Peyer's patch (tissue), 4 donors: ENCODE results near the gene TPD52L2.

ENCODE experiments used
- CTCF ChIP-seq, 6 experiments: fragments of 450-650 bp in 4 of 6; fragments of 200-600 bp in 2 of 6; sonication (generic) in 1 of 6; IDR thresholded peaks; one replicate each; pipeline ENCODE4 v1.5.1; 2017 to 2019; ENCODE audit warnings: antibody characterized with exemption in 6 of 6, mild to moderate bottlenecking in 3 of 6, moderate library complexity in 1 of 6
- POLR2A ChIP-seq, 2 donors: fragments of 450-650 bp; IDR thresholded peaks; one replicate each; pipeline ENCODE4 v1.5.1; 2017; ENCODE audit warnings: antibody characterized with exemption in 2 of 2, mild to moderate bottlenecking in 2 of 2, moderate library complexity in 2 of 2

GRCh38 chr20:63920226-63920625 lies 55.2 kb downstream of the TPD52L2 start:
- TF ChIP-seq POLR2A (IDR thresholded peaks at IDR 0.05), result no peak
- no peak for TF ChIP-seq CTCF (IDR thresholded peaks at IDR 0.05)
